HG03571 (cell line): ENCODE results near the gene LYVE1.
"Not testable (repeated sequence)": the region's sequence is repeated elsewhere in the genome, so short reads cannot be mapped to it uniquely, and the experiment has no call there.

Source experiments
- ATAC-seq: cut with Tn5 transposase; IDR thresholded peaks from one replicate; pipeline ENCODE4 v1.9.1; 2021; ENCODE audit not compliant: unreplicated experiment

The LYVE1 gene

GRCh38 chr11:10568486-10568941 is at the start of gene LYVE1:
TSS of gene LYVE1 (minus strand) at chr11:10568665. CDS start at chr11:10568532, 133 bp downstream.
- no peak for ATAC-seq

GRCh38 chr11:10617551-10617950 is 49.1 kb upstream of the LYVE1 start:
- no peak for ATAC-seq

- no peak for ATAC-seq
Measured at GRCh38 chr11:10611979-10612862, 43.8 kb upstream of the LYVE1 start.

GRCh38 chr11:10609636-10610035 is 41.2 kb upstream of the LYVE1 start:
- no peak for ATAC-seq

GRCh38 chr11:10608584-10608983 is 40.1 kb upstream of the LYVE1 start:
- ATAC-seq, result no peak

GRCh38 chr11:10607462-10608132 is 39.1 kb upstream of the LYVE1 start:
- ATAC-seq, result no peak

GRCh38 chr11:10606536-10607208 is 38.2 kb upstream of the LYVE1 start:
- ATAC-seq, result peak; percentile 61

GRCh38 chr11:10605941-10606381 is 37.5 kb upstream of the LYVE1 start:
- no peak for ATAC-seq

- ATAC-seq, result no peak
Measured at GRCh38 chr11:10604798-10605197, 36.3 kb upstream of the LYVE1 start.

GRCh38 chr11:10604340-10604748 is 35.9 kb upstream of the LYVE1 start:
- no peak for ATAC-seq

- ATAC-seq, result no peak
Measured at GRCh38 chr11:10603721-10604297, 35.3 kb upstream of the LYVE1 start.

GRCh38 chr11:10602945-10603344 is 34.5 kb upstream of the LYVE1 start:
- no peak for ATAC-seq

- no peak for ATAC-seq
Measured at GRCh38 chr11:10602366-10602765, 33.9 kb upstream of the LYVE1 start.

GRCh38 chr11:10601837-10602236 is 33.4 kb upstream of the LYVE1 start:
- no peak for ATAC-seq

- no peak for ATAC-seq
Measured at GRCh38 chr11:10600570-10601248, 32.2 kb upstream of the LYVE1 start.

GRCh38 chr11:10599388-10600175 is 31.1 kb upstream of the LYVE1 start:
- no peak for ATAC-seq

- ATAC-seq, result no peak
Measured at GRCh38 chr11:10598816-10599215, 30.4 kb upstream of the LYVE1 start.

GRCh38 chr11:10597877-10598351 is 29.4 kb upstream of the LYVE1 start:
- no peak for ATAC-seq

- ATAC-seq, result not testable (repeated sequence)
Measured at GRCh38 chr11:10595840-10596239, 27.4 kb upstream of the LYVE1 start.

GRCh38 chr11:10594407-10594806 is 25.9 kb upstream of the LYVE1 start:
- no peak for ATAC-seq
